ENCODE data around the gene KRT26.
"Not testable (repeated sequence)": the region's sequence is repeated elsewhere in the genome, so short reads cannot be mapped to it uniquely, and the experiment has no call there.

KRT26 gene

DNA sequence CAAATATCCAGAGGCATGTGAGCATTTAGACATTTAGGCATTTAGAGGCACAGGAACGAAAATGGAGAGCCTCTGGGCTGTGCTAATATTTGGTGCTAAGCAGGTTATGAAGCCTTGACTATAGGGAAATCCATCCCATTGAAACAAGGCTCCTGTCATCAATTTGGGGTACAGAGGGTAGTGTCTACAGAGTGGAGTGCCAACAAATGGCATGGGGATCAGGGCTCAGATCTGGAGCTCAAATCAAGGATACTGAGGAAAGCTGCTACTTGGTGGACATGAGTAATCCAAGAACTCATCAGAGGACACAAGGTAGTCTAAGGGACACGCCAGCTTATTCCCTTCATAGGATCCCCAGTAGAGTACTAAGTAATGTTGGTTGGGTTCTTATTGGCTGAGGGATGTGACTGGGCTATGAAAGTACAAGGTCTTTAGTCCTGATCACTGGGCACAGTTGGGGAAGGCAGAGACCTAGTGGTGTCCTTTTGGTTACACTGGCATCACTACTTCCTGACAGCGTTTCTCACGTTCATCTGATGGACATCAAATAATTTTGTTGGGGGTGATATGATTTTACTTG lies 45.2 kb upstream of the KRT26 start:
- TF ChIP-seq, protein P1, sequence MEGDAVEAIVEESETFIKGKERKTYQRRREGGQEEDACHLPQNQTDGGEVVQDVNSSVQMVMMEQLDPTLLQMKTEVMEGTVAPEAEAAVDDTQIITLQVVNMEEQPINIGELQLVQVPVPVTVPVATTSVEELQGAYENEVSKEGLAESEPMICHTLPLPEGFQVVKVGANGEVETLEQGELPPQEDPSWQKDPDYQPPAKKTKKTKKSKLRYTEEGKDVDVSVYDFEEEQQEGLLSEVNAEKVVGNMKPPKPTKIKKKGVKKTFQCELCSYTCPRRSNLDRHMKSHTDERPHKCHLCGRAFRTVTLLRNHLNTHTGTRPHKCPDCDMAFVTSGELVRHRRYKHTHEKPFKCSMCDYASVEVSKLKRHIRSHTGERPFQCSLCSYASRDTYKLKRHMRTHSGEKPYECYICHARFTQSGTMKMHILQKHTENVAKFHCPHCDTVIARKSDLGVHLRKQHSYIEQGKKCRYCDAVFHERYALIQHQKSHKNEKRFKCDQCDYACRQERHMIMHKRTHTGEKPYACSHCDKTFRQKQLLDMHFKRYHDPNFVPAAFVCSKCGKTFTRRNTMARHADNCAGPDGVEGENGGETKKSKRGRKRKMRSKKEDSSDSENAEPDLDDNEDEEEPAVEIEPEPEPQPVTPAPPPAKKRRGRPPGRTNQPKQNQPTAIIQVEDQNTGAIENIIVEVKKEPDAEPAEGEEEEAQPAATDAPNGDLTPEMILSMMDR (IDR thresholded peaks at IDR 0.05; ENCODE audit: low read depth, low read length) = no peak
- no peak for DNase-seq (ENCODE audit: extremely low read depth, low read depth)

DNA sequence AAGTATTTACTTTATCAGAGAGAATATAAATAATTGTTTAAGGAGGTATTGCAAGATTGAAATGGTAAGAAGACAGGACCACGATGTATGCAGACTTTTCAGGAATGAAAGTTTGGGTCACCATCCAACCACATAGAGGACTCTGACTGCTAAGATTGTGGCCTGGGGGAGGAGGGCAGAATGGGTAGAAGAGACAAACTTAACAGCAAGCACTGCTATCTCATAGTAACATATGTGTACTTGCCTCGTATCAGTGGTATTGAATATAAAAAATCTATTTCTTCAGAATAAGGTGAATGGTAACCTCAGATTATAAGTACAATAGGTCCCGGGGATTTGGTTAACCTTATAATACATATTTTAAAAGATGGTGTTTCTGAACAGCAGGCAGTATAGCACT lies 44.6 kb upstream of the KRT26 start:
- TF ChIP-seq, protein P1 (IDR thresholded peaks at IDR 0.05; ENCODE audit: low read depth, low read length) = no peak
- DNase-seq (ENCODE audit: extremely low read depth, low read depth) = no peak

DNA sequence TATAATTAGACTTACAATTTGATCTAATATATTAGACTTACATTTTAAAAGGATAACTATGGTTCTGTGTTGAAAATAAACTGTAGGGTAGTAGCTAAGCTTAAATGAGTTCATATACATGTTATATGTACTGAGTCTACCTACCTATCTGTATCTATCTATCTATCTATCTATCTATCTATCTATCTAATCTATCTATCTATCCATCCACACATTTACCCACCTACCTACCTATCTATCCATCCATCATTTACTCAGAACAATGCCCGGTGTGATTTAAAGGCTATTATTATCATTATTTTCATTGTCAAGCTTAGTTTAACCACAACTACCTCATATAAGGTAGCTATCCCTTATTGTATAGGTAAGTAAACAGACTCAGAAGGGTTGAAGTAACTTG lies 43.4 kb upstream of the KRT26 start:
- TF ChIP-seq, protein P1 (IDR thresholded peaks at IDR 0.05; ENCODE audit: low read depth, low read length) = no peak
- DNase-seq (ENCODE audit: extremely low read depth, low read depth) = no peak

DNA sequence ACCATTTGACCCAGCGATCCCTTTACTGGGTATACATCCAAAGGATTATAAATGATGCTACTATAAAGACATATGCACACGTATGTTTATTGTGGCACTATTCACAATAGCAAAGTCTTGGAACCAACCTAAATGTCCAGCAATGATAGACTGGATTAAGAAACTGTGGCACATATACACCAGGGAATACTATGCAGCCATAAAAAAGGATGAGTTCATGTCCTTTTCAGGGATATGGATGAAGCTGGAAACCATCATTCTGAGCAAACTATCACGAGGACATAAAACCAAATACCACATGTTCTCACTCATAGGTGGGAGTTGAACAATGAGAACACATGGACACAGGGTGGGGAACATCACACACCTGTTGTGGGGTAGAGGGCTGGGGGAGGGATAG lies 42.7 kb upstream of the KRT26 start:
- DNase-seq (ENCODE audit: extremely low read depth, low read depth) = not testable (repeated sequence)

DNA sequence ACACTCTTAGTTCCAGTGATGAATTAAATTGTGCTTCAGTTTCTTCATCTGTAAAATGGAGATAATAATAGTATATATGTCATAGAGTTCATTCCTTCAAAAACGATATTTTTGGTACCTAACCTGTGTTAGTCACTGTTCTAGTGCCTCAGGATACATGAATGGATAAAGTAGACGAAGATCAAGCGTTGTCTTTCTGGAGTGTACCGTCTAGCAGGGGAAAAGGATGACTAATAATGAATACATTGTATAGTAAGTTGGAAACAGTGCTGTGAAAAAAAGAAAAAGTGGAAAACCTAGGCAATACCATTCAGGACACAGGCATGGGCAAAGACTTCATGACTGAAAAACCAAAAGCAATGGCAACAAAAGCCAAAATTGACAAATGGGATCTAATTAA lies 41.8 kb upstream of the KRT26 start:
- no peak for DNase-seq (ENCODE audit: extremely low read depth, low read depth)
- TF ChIP-seq, protein P1 (IDR thresholded peaks at IDR 0.05; ENCODE audit: low read depth, low read length) = no peak

- DNase-seq (ENCODE audit: extremely low read depth, low read depth) = no peak
- TF ChIP-seq, protein P1 (IDR thresholded peaks at IDR 0.05; ENCODE audit: low read depth, low read length) = no peak
Observed at GRCh38 chr17:40812639-40813038, 40.6 kb upstream of the KRT26 start.

GRCh38 chr17:40810494-40810893 lies 38.5 kb upstream of the KRT26 start:
- TF ChIP-seq, protein P1 (IDR thresholded peaks at IDR 0.05; ENCODE audit: low read depth, low read length) = no peak
- DNase-seq (ENCODE audit: extremely low read depth, low read depth) = no peak

GRCh38 chr17:40809721-40810421 lies 37.9 kb upstream of the KRT26 start:
- DNase-seq (ENCODE audit: extremely low read depth, low read depth) = no peak

More at GRCh38 chr17:40809721-40810421, 37.9 kb upstream of the KRT26 start:
- TF ChIP-seq, protein P1 (IDR thresholded peaks at IDR 0.05; ENCODE audit: low read depth, low read length) = no peak

Data from AG09319 (cell line).